ENCODE measurements around the gene LYPD6B. TPM values are rescaled to one million over a fixed set of nuclear protein-coding genes. Genes with fewer than 3 reads are reported as not detected.

LYPD6B gene
- polyA plus RNA-seq, 4 donors: 23.6 to 33.1 (median 31.7) TPM

GRCh38 chr2:149101818-149102217 is 63.3 kb downstream of the LYPD6B start:
- no peak for DNase-seq (ENCODE audit: low read depth in 4 of 4, low spot score in 2 of 4)

GRCh38 chr2:149103081-149103620 is 64.7 kb downstream of the LYPD6B start:
- DNase-seq (ENCODE audit: low read depth in 4 of 4, low spot score in 2 of 4): no peak

- no peak for DNase-seq (ENCODE audit: low read depth in 4 of 4, low spot score in 2 of 4)
These were observed 65.7 kb downstream of the LYPD6B start for GRCh38 chr2:149104221-149104620.

- DNase-seq (ENCODE audit: low read depth in 4 of 4, low spot score in 2 of 4): no peak
These were observed 73.6 kb downstream of the LYPD6B start for GRCh38 chr2:149112068-149112467.

GRCh38 chr2:149112713-149113112 is 74.2 kb downstream of the LYPD6B start:
- no peak for DNase-seq (ENCODE audit: low read depth in 4 of 4, low spot score in 2 of 4)

GRCh38 chr2:149115781-149116180 is 77.3 kb downstream of the LYPD6B start:
- DNase-seq (ENCODE audit: low read depth in 4 of 4, low spot score in 2 of 4): no peak

- no peak for DNase-seq (ENCODE audit: low read depth in 4 of 4, low spot score in 2 of 4)
These were observed 80.9 kb downstream of the LYPD6B start for GRCh38 chr2:149119368-149119767.

GRCh38 chr2:149122516-149122915 is 84.0 kb downstream of the LYPD6B start:
- DNase-seq (ENCODE audit: low read depth in 4 of 4, low spot score in 2 of 4): no peak

GRCh38 chr2:149125031-149125725 is 86.7 kb downstream of the LYPD6B start:
- no peak for DNase-seq (ENCODE audit: low read depth in 4 of 4, low spot score in 2 of 4)

GRCh38 chr2:149129433-149129832 is 90.9 kb downstream of the LYPD6B start:
- no peak for DNase-seq (ENCODE audit: low read depth in 4 of 4, low spot score in 2 of 4)

GRCh38 chr2:149132339-149132738 is 93.8 kb downstream of the LYPD6B start:
- no peak for DNase-seq (ENCODE audit: low read depth in 4 of 4, low spot score in 2 of 4)

GRCh38 chr2:149132901-149133300 is 94.4 kb downstream of the LYPD6B start:
- no peak for DNase-seq (ENCODE audit: low read depth in 4 of 4, low spot score in 2 of 4)

GRCh38 chr2:149134335-149134923 is 95.9 kb downstream of the LYPD6B start:
- no peak for DNase-seq (ENCODE audit: low read depth in 4 of 4, low spot score in 2 of 4)

- DNase-seq (ENCODE audit: low read depth in 4 of 4, low spot score in 2 of 4): no peak
These were observed 97.6 kb downstream of the LYPD6B start for GRCh38 chr2:149136111-149136510.

- no peak for DNase-seq (ENCODE audit: low read depth in 4 of 4, low spot score in 2 of 4)
These were observed 102.5 kb downstream of the LYPD6B start for GRCh38 chr2:149141046-149141445.

- no peak for DNase-seq (ENCODE audit: low read depth in 4 of 4, low spot score in 2 of 4)
These were observed 105.2 kb downstream of the LYPD6B start for GRCh38 chr2:149143734-149144133.

- DNase-seq (ENCODE audit: low read depth in 4 of 4, low spot score in 2 of 4): no peak
These were observed 107.1 kb downstream of the LYPD6B start for GRCh38 chr2:149145314-149146295.

GRCh38 chr2:149146876-149147275 is 108.4 kb downstream of the LYPD6B start:
- DNase-seq (ENCODE audit: low read depth in 4 of 4, low spot score in 2 of 4): no peak

GRCh38 chr2:149148194-149149006 is 109.9 kb downstream of the LYPD6B start:
- peak in 2 of 4 donors; percentile 59 to 61 for DNase-seq (ENCODE audit: low read depth in 4 of 4, low spot score in 2 of 4)

- DNase-seq (ENCODE audit: low read depth in 4 of 4, low spot score in 2 of 4): no peak
These were observed 110.5 kb downstream of the LYPD6B start for GRCh38 chr2:149149007-149149297.
